Activated CD8-positive, alpha-beta memory T cell treated with anti-CD3 and anti-CD28 coated beads, Interleukin-2, amount 10 ng/mL, durations not matched to agents 7 days and 5 days (primary cell): ENCODE measurements around the gene SYT5. TPM values are rescaled to one million over a fixed set of nuclear protein-coding genes. Genes with fewer than 3 reads are reported as not detected.

ENCODE experiments used
- ATAC-seq: fragments of 150-1000 bp; cut with Tn5 transposase; one replicate; pipeline ENCODE4 v1.10.0; 2021; ENCODE audit warnings: moderate library complexity
- CTCF ChIA-PET: fragments of 350-600 bp; sonication (Branson Sonifier 250); formaldehyde crosslinking; loops from one replicate; lab custom pipeline; 2021; ENCODE audit warnings: antibody characterized with exemption; lab: Charles Lee
- DNase-seq: peaks from one replicate; pipeline ENCODE4 v3.0.0-alpha.2; 2020
- H3K27ac Mint-ChIP-seq: one replicate; pipeline ENCODE4 v1.8.0; 2021; ENCODE audit warnings: mild to moderate bottlenecking, mixed read lengths
- H3K27me3 Mint-ChIP-seq: one replicate; pipeline ENCODE4 v1.8.0; 2021; ENCODE audit warnings: mixed read lengths
- H3K36me3 Mint-ChIP-seq: one replicate; pipeline ENCODE4 v1.8.0; 2021; ENCODE audit warnings: mild to moderate bottlenecking, mixed read lengths
- H3K4me1 Mint-ChIP-seq: one replicate; pipeline ENCODE4 v1.8.0; 2021; ENCODE audit warnings: mixed read lengths
- H3K4me3 Mint-ChIP-seq: one replicate; pipeline ENCODE4 v1.8.0; 2021; ENCODE audit warnings: mild to moderate bottlenecking, moderate library complexity, mixed read lengths
- H3K9me3 Mint-ChIP-seq: one replicate; pipeline ENCODE4 v1.8.0; 2022; ENCODE audit warnings: low read depth, mixed read lengths
- total RNA-seq, 2 experiments: library from RNA; stranded (reverse); gene quantifications; one replicate each; pipeline ENCODE4 v1.2.3, GENCODE V29; 2021

The SYT5 gene
- total RNA-seq, 2 experiments from 2014 or later = not detected

GRCh38 chr19:55196803-55197202 is 16.7 kb upstream of the SYT5 start:
- H3K36me3 Mint-ChIP-seq = no peaks in the 10 kb centered on the region
- H3K4me1 Mint-ChIP-seq = no peaks in the 10 kb centered on the region
- no peak for ATAC-seq
- CTCF ChIA-PET = interaction anchor here (0.6 kb wide), 1 partner anchor 14 kb away, joined by 4 read pairs; no protein-coding TSS in a partner anchor
- H3K27me3 Mint-ChIP-seq = peaks cover 10% of the 10 kb centered on the region
- no peaks in the 10 kb centered on the region for H3K9me3 Mint-ChIP-seq
- no peak overlapping the region for H3K4me3 Mint-ChIP-seq
- H3K27ac Mint-ChIP-seq = no peak overlapping the region
- DNase-seq = no peak

DNA sequence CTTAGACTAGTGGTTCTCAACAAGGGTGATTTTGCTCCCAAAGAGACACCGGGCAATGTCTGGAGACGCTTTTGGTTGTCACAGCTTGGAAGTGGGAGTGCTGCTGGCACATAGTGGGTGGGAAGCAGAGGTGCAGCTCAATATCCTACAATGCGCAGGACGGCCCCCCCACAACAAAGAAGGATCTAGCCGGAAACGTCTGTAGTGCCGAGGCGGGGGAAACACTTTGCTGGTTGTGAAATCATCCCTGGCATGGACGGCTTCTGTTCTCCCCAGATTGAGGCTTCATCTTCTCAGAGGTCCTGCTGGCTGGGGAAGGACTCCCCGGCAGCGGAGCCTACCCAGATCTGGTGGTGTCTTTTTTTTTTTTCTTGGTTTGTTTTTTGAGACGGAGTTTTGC is 13.4 kb upstream of the SYT5 start:
- H3K27ac Mint-ChIP-seq = no peak overlapping the region
- no peaks in the 10 kb centered on the region for H3K36me3 Mint-ChIP-seq
- ATAC-seq (no peak), DNase-seq (no peak)
- H3K4me1 Mint-ChIP-seq = peaks cover 8% of the 10 kb centered on the region
- CTCF ChIA-PET = no interaction called here
- peaks cover 3% of the 10 kb centered on the region for H3K27me3 Mint-ChIP-seq
- H3K4me3 Mint-ChIP-seq = no peak overlapping the region
- H3K9me3 Mint-ChIP-seq = no peaks in the 10 kb centered on the region

- Mint-ChIP-seq H3K27ac (no peak overlapping the region), H3K9me3 (no peaks in the 10 kb centered on the region), H3K36me3 (no peaks in the 10 kb centered on the region), H3K27me3 (peaks cover 6% of the 10 kb centered on the region), H3K4me1 (peaks cover 15% of the 10 kb centered on the region), H3K4me3 (no peak overlapping the region)
- no peak for ATAC-seq
- DNase-seq = no peak
- CTCF ChIA-PET = interaction anchor here (1.2 kb wide), 1 partner anchor 103 kb away, joined by 3 read pairs; no protein-coding TSS in a partner anchor
Observed at GRCh38 chr19:55189403-55189835, 9.3 kb upstream of the SYT5 start.

GRCh38 chr19:55188625-55189024 is 8.5 kb upstream of the SYT5 start:
- no peak for DNase-seq
- no peaks in the 10 kb centered on the region for H3K9me3 Mint-ChIP-seq
- no peaks in the 10 kb centered on the region for H3K36me3 Mint-ChIP-seq
- peak overlapping the region; percentile 49 for H3K27ac Mint-ChIP-seq
- H3K27me3 Mint-ChIP-seq = peaks cover 8% of the 10 kb centered on the region
- H3K4me3 Mint-ChIP-seq = peak overlapping the region; percentile 42
- peaks cover 18% of the 10 kb centered on the region for H3K4me1 Mint-ChIP-seq
- CTCF ChIA-PET = no interaction called here
- ATAC-seq = peak; percentile 57

DNA sequence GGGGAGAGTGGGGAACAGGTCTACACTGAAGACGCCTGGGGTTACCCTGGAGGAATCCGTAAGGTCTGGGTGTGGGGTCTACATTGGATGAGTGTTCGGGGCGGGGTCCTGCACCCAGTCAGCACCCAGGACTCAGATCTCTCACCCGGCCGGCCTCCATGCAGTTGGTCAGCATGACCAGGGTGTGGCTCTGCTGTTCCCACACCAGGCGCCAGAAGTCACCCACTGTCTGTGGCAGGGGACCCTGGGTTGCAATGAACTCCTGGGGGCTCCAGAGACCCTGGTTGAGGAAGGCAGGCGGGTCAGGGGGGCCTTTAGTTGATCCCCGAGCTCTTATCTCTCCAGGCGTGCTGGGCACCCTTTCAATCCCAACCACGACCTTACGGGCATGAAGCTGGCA is 6.0 kb upstream of the SYT5 start:
- CTCF ChIA-PET = no interaction called here
- Mint-ChIP-seq H3K27me3 (peaks cover 21% of the 10 kb centered on the region), H3K27ac (no peak overlapping the region), H3K36me3 (no peaks in the 10 kb centered on the region), H3K4me1 (peaks cover 18% of the 10 kb centered on the region), H3K4me3 (no peak overlapping the region), H3K9me3 (no peaks in the 10 kb centered on the region)
- ATAC-seq (no peak), DNase-seq (no peak)

DNA sequence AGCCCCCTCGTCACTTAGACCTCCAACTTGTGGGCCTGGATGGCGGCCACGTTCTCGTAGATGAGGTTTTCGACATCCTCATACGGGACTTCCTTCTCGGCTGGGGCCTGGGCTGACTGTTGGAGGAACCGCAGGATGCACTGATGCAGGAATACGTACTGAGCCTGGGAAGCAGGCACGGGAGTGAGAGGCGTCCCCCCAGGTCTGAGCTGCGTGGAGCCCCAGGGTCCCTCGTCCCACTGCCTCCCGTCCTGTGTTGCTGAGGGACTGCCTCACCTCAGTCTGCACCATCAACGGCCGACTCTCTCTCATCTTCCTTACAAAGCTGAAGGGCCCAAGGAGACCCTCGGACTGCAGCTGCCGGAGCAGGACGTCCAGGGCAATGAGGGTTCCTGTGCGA is 1.7 kb upstream of the SYT5 start:
- no peak overlapping the region for H3K27ac Mint-ChIP-seq
- peaks cover 48% of the 10 kb centered on the region for H3K27me3 Mint-ChIP-seq
- DNase-seq = no peak
- peaks cover 27% of the 10 kb centered on the region for H3K4me1 Mint-ChIP-seq
- CTCF ChIA-PET = interaction anchor here (4.0 kb wide), 1 partner anchor 21 kb away, joined by 17 read pairs; no protein-coding TSS in a partner anchor
- no peaks in the 10 kb centered on the region for H3K9me3 Mint-ChIP-seq
- no peak for ATAC-seq
- H3K36me3 Mint-ChIP-seq = no peaks in the 10 kb centered on the region
- H3K4me3 Mint-ChIP-seq = no peak overlapping the region

DNA sequence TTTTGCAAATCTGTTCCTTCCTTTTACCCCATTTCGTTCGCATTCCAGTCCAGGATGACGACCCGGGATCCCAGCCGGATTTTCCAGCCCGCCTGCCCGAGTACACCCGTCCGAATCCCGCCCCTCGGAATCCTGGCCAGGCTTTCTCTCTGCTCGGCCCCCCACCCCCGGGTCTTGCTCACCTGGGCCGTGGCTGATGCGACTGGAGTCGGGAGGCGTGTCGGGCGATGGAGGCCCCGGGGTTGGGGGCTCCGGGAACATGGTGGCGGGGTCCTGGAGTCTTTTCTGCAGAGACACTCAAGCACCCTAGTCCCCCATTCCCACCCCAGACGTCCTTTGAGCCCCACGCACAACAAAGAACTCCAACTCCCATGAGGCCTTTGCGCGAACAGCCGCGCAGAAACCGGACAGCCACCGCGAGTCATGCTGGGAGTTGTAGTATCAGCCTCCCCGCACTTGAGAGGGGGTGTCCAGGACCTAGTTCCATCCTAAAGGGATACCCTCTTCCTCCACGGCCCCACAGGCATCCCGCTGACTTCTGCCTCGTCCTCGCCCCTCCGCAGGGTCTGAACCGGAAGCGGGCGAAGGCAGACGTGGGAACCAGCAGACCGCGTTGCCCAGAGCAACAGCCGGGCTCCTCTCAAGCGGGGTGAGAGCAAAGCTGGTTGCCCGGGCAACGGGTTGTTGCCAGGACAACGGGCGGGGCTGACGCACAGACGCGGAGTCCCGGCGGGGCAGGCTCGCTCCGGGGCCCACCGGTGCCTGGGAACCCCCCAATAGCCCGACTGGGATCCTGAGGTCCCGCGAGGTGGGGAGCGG is 1.1 kb downstream of the SYT5 start:
- DNase-seq (peak; percentile 96), ATAC-seq (peak; percentile 88)
- Mint-ChIP-seq H3K36me3 (no peaks in the 10 kb centered on the region), H3K27ac (no peak overlapping the region), H3K4me1 (peaks cover 26% of the 10 kb centered on the region), H3K27me3 (peaks cover 58% of the 10 kb centered on the region), H3K4me3 (peak overlapping the region; percentile 59), H3K9me3 (no peaks in the 10 kb centered on the region)
- CTCF ChIA-PET = interaction anchor here (1.9 to 4.0 kb wide), 2 partner anchors 18 to 325 kb away, joined by 5 to 17 read pairs; no protein-coding TSS in a partner anchor

- Mint-ChIP-seq H3K36me3 (no peaks in the 10 kb centered on the region), H3K27me3 (peaks cover 67% of the 10 kb centered on the region), H3K4me3 (no peak overlapping the region), H3K4me1 (peaks cover 29% of the 10 kb centered on the region), H3K27ac (no peak overlapping the region), H3K9me3 (no peaks in the 10 kb centered on the region)
- ATAC-seq = no peak
- DNase-seq = no peak
- CTCF ChIA-PET = no interaction called here
Observed at GRCh38 chr19:55176076-55176475, 4.0 kb downstream of the SYT5 start.

GRCh38 chr19:55175117-55175867 is 4.8 kb downstream of the SYT5 start:
- Mint-ChIP-seq H3K4me1 (peaks cover 27% of the 10 kb centered on the region), H3K27ac (no peak overlapping the region), H3K4me3 (no peak overlapping the region), H3K9me3 (no peaks in the 10 kb centered on the region), H3K36me3 (no peaks in the 10 kb centered on the region), H3K27me3 (peaks cover 65% of the 10 kb centered on the region)
- DNase-seq = no peak
- no peak for ATAC-seq
- CTCF ChIA-PET = no interaction called here

GRCh38 chr19:55174425-55175116 is 5.5 kb downstream of the SYT5 start:
- Mint-ChIP-seq H3K4me1 (peaks cover 21% of the 10 kb centered on the region), H3K4me3 (peak overlapping the region; percentile 55), H3K36me3 (no peaks in the 10 kb centered on the region), H3K27me3 (peaks cover 63% of the 10 kb centered on the region), H3K9me3 (no peaks in the 10 kb centered on the region), H3K27ac (no peak overlapping the region)
- DNase-seq = no peak
- no peak for ATAC-seq
- CTCF ChIA-PET = interaction anchor here (1.4 to 1.5 kb wide), 2 partner anchors 14 to 33 kb away, joined by 4 read pairs; no protein-coding TSS in a partner anchor

- ATAC-seq (peak; percentile 78), DNase-seq (peak; percentile 79)
- H3K27ac Mint-ChIP-seq = no peak overlapping the region
- H3K4me3 Mint-ChIP-seq = peak overlapping the region; percentile 55
- no peaks in the 10 kb centered on the region for H3K9me3 Mint-ChIP-seq
- no peaks in the 10 kb centered on the region for H3K36me3 Mint-ChIP-seq
- peaks cover 16% of the 10 kb centered on the region for H3K4me1 Mint-ChIP-seq
- peaks cover 68% of the 10 kb centered on the region for H3K27me3 Mint-ChIP-seq
- CTCF ChIA-PET = interaction anchor here (0.7 to 1.5 kb wide), 3 partner anchors 13 to 330 kb away, joined by 3 to 4 read pairs (median 4); no protein-coding TSS in a partner anchor
Observed at GRCh38 chr19:55173714-55174409, 6.2 kb downstream of the SYT5 start.

DNA sequence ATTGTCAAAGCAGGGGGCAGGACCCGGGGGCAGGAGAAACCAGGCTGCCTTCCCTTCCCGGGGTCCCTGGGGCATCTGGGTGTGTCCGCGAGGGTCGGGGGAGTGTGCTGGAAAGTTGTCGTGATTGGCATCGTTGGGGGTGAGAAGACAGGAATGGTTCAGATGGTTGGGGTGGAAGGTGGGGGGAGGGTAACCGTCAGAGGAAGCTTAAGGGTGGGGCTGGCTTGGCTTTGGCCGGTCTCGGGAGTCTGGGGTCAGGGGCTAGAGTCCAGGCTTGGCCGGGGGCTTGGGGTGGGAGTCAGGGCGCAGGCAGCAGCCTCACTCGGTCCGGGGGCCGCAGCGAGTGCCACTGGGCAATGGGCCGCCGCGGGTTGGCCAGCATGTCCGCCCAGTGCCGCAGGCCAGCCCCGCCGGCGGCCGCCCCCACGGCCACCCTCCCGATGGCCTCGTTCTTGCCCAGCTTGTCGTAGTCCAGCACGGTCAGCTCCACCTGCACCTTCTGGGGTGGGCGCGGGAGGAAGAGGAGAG is 6.8 kb downstream of the SYT5 start:
- Mint-ChIP-seq H3K9me3 (no peaks in the 10 kb centered on the region), H3K27ac (no peak overlapping the region), H3K4me3 (peak overlapping the region; percentile 55), H3K27me3 (peaks cover 65% of the 10 kb centered on the region), H3K36me3 (no peaks in the 10 kb centered on the region), H3K4me1 (peaks cover 11% of the 10 kb centered on the region)
- DNase-seq = no peak
- no peak for ATAC-seq
- CTCF ChIA-PET = interaction anchor here (0.6 to 1.5 kb wide), 4 partner anchors 13 to 421 kb away, joined by 3 to 4 read pairs (median 4); no protein-coding TSS in a partner anchor
